ENCODE data around the gene MAP2K7.

GRCh38 chr19:7901337-7901736 lies 2.3 kb upstream of the MAP2K7 start:
- TF ChIP-seq, protein P1, sequence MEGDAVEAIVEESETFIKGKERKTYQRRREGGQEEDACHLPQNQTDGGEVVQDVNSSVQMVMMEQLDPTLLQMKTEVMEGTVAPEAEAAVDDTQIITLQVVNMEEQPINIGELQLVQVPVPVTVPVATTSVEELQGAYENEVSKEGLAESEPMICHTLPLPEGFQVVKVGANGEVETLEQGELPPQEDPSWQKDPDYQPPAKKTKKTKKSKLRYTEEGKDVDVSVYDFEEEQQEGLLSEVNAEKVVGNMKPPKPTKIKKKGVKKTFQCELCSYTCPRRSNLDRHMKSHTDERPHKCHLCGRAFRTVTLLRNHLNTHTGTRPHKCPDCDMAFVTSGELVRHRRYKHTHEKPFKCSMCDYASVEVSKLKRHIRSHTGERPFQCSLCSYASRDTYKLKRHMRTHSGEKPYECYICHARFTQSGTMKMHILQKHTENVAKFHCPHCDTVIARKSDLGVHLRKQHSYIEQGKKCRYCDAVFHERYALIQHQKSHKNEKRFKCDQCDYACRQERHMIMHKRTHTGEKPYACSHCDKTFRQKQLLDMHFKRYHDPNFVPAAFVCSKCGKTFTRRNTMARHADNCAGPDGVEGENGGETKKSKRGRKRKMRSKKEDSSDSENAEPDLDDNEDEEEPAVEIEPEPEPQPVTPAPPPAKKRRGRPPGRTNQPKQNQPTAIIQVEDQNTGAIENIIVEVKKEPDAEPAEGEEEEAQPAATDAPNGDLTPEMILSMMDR (conservative IDR thresholded peaks at IDR 0.05 in 1 of 2, IDR thresholded peaks at IDR 0.05 in 1 of 2; ENCODE audit: low read depth in 1 of 2, low read length in 2 of 2): no peak
- TF ChIP-seq EZH2 (IDR thresholded peaks at IDR 0.05; ENCODE audit: low read length, missing control alignments): no peak

All from fibroblast of lung (primary cell).